OCI-LY7 (cell line): ENCODE measurements around the gene MDFIC.

Experiments
- CTCF ChIP-seq: fragments of 200-600 bp; sonication (generic); conservative IDR thresholded peaks from 2 replicates; pipeline ENCODE4 v1.5.1; 2014; ENCODE audit warnings: mild to moderate bottlenecking, antibody characterized with exemption, low read length, moderate library complexity, mixed read lengths
- EZH2phosphoT487 ChIP-seq: fragments of 200-600 bp; sonication (generic); IDR thresholded peaks from 2 replicates; pipeline ENCODE4 v1.6.1; 2018; ENCODE audit warnings: low read depth, borderline replicate concordance, mild to moderate bottlenecking, mixed run types, antibody characterized with exemption, low read length, moderate library complexity, mixed read lengths

DNA sequence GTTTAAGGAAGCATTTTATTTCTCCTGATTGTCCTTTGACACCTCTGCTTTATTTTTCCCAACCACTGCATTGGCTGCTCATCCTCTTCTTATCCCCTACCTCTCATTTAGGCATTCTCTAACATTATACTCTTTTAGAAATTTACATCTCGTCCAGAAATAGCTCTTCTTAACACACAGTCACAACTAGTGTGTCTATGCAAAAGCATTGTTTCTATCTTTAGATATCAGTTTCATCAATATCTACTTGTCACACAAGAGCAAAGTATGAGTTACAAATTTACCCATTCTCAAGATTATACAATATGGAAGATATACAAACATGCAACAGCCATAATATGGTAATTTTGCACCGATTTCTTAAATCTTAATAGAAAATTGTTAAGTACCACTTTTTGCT lies 35.7 kb upstream of the MDFIC start:
- TF ChIP-seq CTCF = no peak
- no peak for TF ChIP-seq EZH2phosphoT487
